Activated CD4-positive, alpha-beta memory T cell treated with anti-CD3 and anti-CD28 coated beads for 36 hours (primary cell): Measurements from ENCODE around the gene PRR5L. TPM values are rescaled to one million over a fixed set of nuclear protein-coding genes. Genes with fewer than 3 reads are reported as not detected.
A peak's percentile ranks its signal among the peaks of the same experiment; 100 is the strongest.

Source experiments
- CTCF ChIA-PET: fragments of 350-600 bp; sonication (Branson Sonifier 250); formaldehyde crosslinking; loops from one replicate; lab custom pipeline; 2021; ENCODE audit warnings: antibody characterized with exemption, inconsistent platforms; lab: Charles Lee
- POLR2A ChIA-PET: fragments of 350-600 bp; sonication (Branson Sonifier 250); formaldehyde crosslinking; loops from one replicate; lab custom pipeline; 2021; ENCODE audit warnings: antibody characterized with exemption; lab: Charles Lee
- DNase-seq: peaks from one replicate; pipeline ENCODE4 v3.0.0-alpha.2; 2020
- H3K27ac Mint-ChIP-seq: one replicate; pipeline ENCODE4 v1.8.0; 2021; ENCODE audit warnings: mixed read lengths
- H3K27me3 Mint-ChIP-seq: one replicate; pipeline ENCODE4 v1.8.0; 2021; ENCODE audit warnings: mixed read lengths
- H3K36me3 Mint-ChIP-seq: one replicate; pipeline ENCODE4 v1.8.0; 2021; ENCODE audit warnings: mixed read lengths
- H3K4me1 Mint-ChIP-seq: one replicate; pipeline ENCODE4 v1.8.0; 2021; ENCODE audit warnings: low read depth, mixed read lengths
- H3K4me3 Mint-ChIP-seq: one replicate; pipeline ENCODE4 v1.8.0; 2021; ENCODE audit warnings: mild to moderate bottlenecking, mixed read lengths
- H3K9me3 Mint-ChIP-seq: one replicate; pipeline ENCODE4 v1.8.0; 2021; ENCODE audit warnings: mixed read lengths
- intact Hi-C: fragments of 100-400 bp; cut with micrococcal nuclease; formaldehyde crosslinking; loops from one replicate; pipeline ENCODE4 v1.15.1; 2023
- total RNA-seq, 2 experiments: library from RNA; stranded (reverse); gene quantifications; one replicate each; pipeline ENCODE4 v1.2.3, GENCODE V29; 2021

Gene PRR5L
- total RNA-seq, 2 experiments from 2014 or later = 42.7 to 43.6 TPM

- ChIA-PET POLR2A (interaction anchor here (0.8 to 1.2 kb wide), 2 partner anchors 15 to 23 kb away, joined by 3 to 5 read pairs; no protein-coding TSS in a partner anchor), CTCF (interaction anchor here (1.4 to 1.6 kb wide), 4 partner anchors 12 to 69 kb away, joined by 3 to 7 read pairs (median 3); no protein-coding TSS in a partner anchor)
- no peaks in the 10 kb centered on the region for H3K36me3 Mint-ChIP-seq
- peak overlapping the region; percentile 39 for H3K27ac Mint-ChIP-seq
- H3K4me1 Mint-ChIP-seq = peaks cover 78% of the 10 kb centered on the region
- no peak for DNase-seq
- peak overlapping the region; percentile 48 for H3K4me3 Mint-ChIP-seq
- intact Hi-C loops = loop anchor here (1.0 kb wide), 1 partner anchor 16 kb away; no protein-coding TSS in a partner anchor
- H3K27me3 Mint-ChIP-seq = peaks cover 2% of the 10 kb centered on the region
- H3K9me3 Mint-ChIP-seq = no peaks in the 10 kb centered on the region
These were observed 64.8 kb downstream of the PRR5L start for GRCh38 chr11:36360826-36361415.

DNA sequence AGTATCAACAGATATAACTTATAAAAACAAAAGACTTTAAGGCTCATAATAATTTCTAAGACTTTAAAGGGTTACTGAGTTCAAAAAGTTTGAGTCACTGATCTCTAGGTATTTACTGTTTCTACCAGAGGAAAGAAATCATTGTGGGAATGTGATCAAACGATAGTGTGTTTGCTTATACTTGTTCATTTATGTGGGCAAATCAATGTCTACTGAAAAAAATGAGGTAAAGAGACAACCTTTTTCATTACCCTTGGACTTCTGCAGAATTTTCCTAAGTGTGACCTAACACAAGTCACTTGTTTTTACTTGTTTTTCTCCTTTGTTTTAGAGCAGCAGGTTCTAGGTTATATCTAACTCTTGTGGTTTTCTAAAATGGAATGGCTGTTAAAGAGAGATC is 65.4 kb downstream of the PRR5L start:
- Mint-ChIP-seq H3K27ac (peak overlapping the region; percentile 78), H3K4me1 (peaks cover 73% of the 10 kb centered on the region), H3K27me3 (peaks cover 2% of the 10 kb centered on the region), H3K9me3 (no peaks in the 10 kb centered on the region), H3K4me3 (peak overlapping the region; percentile 64), H3K36me3 (no peaks in the 10 kb centered on the region)
- CTCF ChIA-PET = interaction anchor here (1.4 to 1.6 kb wide), 4 partner anchors 11 to 69 kb away, joined by 3 to 7 read pairs (median 3); no protein-coding TSS in a partner anchor
- POLR2A ChIA-PET = interaction anchor here (0.8 kb wide), 1 partner anchor 22 kb away, joined by 3 read pairs; no protein-coding TSS in a partner anchor
- intact Hi-C loops = no loop called here
- no peak for DNase-seq

- H3K4me3 Mint-ChIP-seq = peak overlapping the region; percentile 64
- no peak for DNase-seq
- H3K4me1 Mint-ChIP-seq = peaks cover 68% of the 10 kb centered on the region
- intact Hi-C loops = no loop called here
- CTCF ChIA-PET = no interaction called here
- H3K27ac Mint-ChIP-seq = peak overlapping the region; percentile 78
- no peaks in the 10 kb centered on the region for H3K36me3 Mint-ChIP-seq
- no peaks in the 10 kb centered on the region for H3K9me3 Mint-ChIP-seq
- POLR2A ChIA-PET = no interaction called here
- peaks cover 2% of the 10 kb centered on the region for H3K27me3 Mint-ChIP-seq
These were observed 65.9 kb downstream of the PRR5L start for GRCh38 chr11:36361901-36362391.

GRCh38 chr11:36362902-36363301 is 66.8 kb downstream of the PRR5L start:
- H3K36me3 Mint-ChIP-seq = no peaks in the 10 kb centered on the region
- peaks cover 59% of the 10 kb centered on the region for H3K4me1 Mint-ChIP-seq
- ChIA-PET POLR2A (interaction anchor here (0.7 to 1.5 kb wide), 3 partner anchors 10 to 15 kb away, joined by 3 to 4 read pairs (median 4); no protein-coding TSS in a partner anchor), CTCF (interaction anchor here (0.9 to 2.2 kb wide), 3 partner anchors 14 to 89 kb away, joined by 3 to 21 read pairs (median 3); no protein-coding TSS in a partner anchor)
- intact Hi-C loops = no loop called here
- DNase-seq = no peak
- H3K27ac Mint-ChIP-seq = no peak overlapping the region
- peaks cover 2% of the 10 kb centered on the region for H3K27me3 Mint-ChIP-seq
- no peaks in the 10 kb centered on the region for H3K9me3 Mint-ChIP-seq
- peak overlapping the region; percentile 48 for H3K4me3 Mint-ChIP-seq

DNA sequence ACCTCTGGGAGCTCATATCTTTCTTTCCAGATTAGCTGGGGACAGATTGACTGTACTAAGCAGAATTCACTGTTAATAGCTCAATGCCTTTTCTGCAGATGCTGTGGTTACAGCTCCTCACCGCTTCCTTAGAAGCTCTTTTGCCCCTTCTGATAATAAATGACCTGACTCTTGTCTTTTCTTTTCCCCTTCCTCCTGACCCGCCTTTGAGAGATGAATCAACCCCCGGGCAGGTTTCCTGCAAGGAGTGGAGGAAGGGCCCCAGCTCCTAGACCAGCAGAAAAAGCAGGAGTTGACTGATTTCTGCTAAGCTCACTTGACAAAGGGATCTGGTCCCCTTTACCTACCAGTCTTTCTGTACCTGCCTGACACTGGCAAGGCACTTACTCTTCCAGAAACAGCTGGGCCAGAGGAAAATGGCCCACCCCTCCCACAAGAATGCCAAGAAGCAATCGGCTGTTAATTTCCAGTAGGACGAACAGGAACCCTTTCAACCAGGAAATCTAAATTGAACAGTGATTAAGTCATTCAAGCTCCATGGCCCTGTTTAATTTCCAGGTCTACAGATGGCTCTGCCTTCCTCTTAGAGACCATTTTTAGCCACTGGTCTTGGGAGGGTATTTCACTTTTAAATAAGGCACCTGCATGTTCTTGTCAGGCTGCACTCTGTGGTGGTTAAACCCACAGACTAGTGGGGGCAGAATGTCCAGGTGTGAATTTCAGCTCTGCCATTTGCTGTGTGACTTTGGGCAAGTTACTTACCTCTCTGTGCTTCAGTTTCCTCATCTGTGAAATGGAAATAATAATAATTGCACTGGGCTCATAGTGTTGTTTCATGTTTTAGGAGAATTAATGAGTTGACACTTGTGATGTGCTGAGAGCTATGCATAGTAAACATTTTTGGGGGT is 67.5 kb downstream of the PRR5L start:
- Mint-ChIP-seq H3K4me3 (no peak overlapping the region), H3K4me1 (peaks cover 51% of the 10 kb centered on the region), H3K36me3 (no peaks in the 10 kb centered on the region), H3K27me3 (peaks cover 2% of the 10 kb centered on the region), H3K9me3 (no peaks in the 10 kb centered on the region), H3K27ac (peak overlapping the region; percentile 52)
- no peak for DNase-seq
- POLR2A ChIA-PET = interaction anchor here (0.6 to 1.5 kb wide), 4 partner anchors 11 to 78 kb away, joined by 3 to 4 read pairs (median 4); no protein-coding TSS in a partner anchor
- intact Hi-C loops = no loop called here
- CTCF ChIA-PET = interaction anchor here (0.9 to 2.6 kb wide), 7 partner anchors 13 to 129 kb away, joined by 3 to 21 read pairs (median 4); no protein-coding TSS in a partner anchor

- ChIA-PET POLR2A (interaction anchor here (1.1 to 1.5 kb wide), 2 partner anchors 10 kb away, joined by 3 to 4 read pairs; no protein-coding TSS in a partner anchor), CTCF (interaction anchor here (0.8 to 2.6 kb wide), 5 partner anchors 10 to 128 kb away, joined by 3 to 21 read pairs (median 4); no protein-coding TSS in a partner anchor)
- DNase-seq = no peak
- intact Hi-C loops = no loop called here
- Mint-ChIP-seq H3K27me3 (peaks cover 2% of the 10 kb centered on the region), H3K4me1 (peaks cover 44% of the 10 kb centered on the region), H3K36me3 (no peaks in the 10 kb centered on the region), H3K9me3 (no peaks in the 10 kb centered on the region), H3K4me3 (no peak overlapping the region), H3K27ac (peak overlapping the region; percentile 20)
These were observed 68.7 kb downstream of the PRR5L start for GRCh38 chr11:36364551-36365325.

GRCh38 chr11:36365907-36366306 is 69.8 kb downstream of the PRR5L start:
- ChIA-PET CTCF (interaction anchor here (0.8 to 2.6 kb wide), 2 partner anchors 9 to 127 kb away, joined by 3 to 14 read pairs; no protein-coding TSS in a partner anchor), POLR2A (interaction anchor here (0.6 kb wide), 1 partner anchor 10 kb away, joined by 3 read pairs; no protein-coding TSS in a partner anchor)
- no peaks in the 10 kb centered on the region for H3K9me3 Mint-ChIP-seq

GRCh38 chr11:36367806-36368680 is 72.0 kb downstream of the PRR5L start:
- Mint-ChIP-seq H3K9me3 (no peaks in the 10 kb centered on the region), H3K4me1 (peaks cover 17% of the 10 kb centered on the region), H3K36me3 (no peaks in the 10 kb centered on the region), H3K27me3 (peaks cover 8% of the 10 kb centered on the region), H3K27ac (no peak overlapping the region), H3K4me3 (no peak overlapping the region)
- POLR2A ChIA-PET = no interaction called here
- DNase-seq = no peak
- intact Hi-C loops = no loop called here
- CTCF ChIA-PET = no interaction called here

More at GRCh38 chr11:36365907-36366306, 69.8 kb downstream of the PRR5L start:
- peaks cover 2% of the 10 kb centered on the region for H3K27me3 Mint-ChIP-seq
- no peaks in the 10 kb centered on the region for H3K36me3 Mint-ChIP-seq
- intact Hi-C loops = no loop called here
- H3K4me3 Mint-ChIP-seq = no peak overlapping the region
- no peak overlapping the region for H3K27ac Mint-ChIP-seq
- peaks cover 32% of the 10 kb centered on the region for H3K4me1 Mint-ChIP-seq
- DNase-seq = no peak

DNA sequence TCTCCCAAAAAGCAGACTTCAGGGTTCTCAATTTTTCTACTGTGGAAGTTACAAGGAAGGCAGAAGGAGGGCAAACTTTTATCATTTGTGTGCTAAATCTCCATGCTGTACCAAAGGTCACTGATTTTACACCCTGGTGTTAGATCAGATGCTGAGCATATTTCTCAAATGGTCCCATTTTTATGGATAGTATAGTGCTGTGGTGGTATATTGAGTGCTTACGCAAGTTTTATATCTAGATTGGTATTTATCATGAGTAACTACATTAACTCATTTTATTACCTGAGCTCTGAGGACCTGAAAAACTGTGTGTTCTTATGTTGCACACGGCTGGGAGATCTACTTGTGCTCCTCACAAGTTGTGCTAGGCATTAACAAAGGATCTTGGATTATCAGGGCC is 75.1 kb downstream of the PRR5L start:
- Mint-ChIP-seq H3K9me3 (no peaks in the 10 kb centered on the region), H3K27ac (no peak overlapping the region), H3K27me3 (peaks cover 5% of the 10 kb centered on the region), H3K4me1 (peaks cover 10% of the 10 kb centered on the region), H3K36me3 (no peaks in the 10 kb centered on the region), H3K4me3 (no peak overlapping the region)
- intact Hi-C loops = no loop called here
- CTCF ChIA-PET = no interaction called here
- POLR2A ChIA-PET = no interaction called here
- no peak for DNase-seq

DNA sequence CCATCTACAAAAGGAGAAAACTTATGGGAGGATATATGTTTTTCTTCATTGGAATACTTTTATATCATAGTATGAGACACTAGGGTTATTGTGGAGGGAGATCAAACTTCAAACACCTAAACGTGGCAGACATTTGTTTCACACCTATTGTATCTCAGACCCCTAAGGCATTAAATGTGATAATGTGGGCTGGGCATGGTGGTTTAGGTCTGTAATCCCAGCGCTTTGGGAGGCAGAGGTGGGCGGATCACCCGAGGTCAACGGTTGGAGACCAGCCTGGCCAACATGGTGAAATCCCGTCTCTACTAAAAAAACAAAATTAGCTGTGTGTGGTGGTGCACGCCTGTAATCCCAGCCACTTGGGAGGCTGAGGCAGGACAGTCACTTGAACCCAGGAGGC is 75.5 kb downstream of the PRR5L start:
- H3K36me3 Mint-ChIP-seq = no peaks in the 10 kb centered on the region
- intact Hi-C loops = no loop called here
- no peak overlapping the region for H3K4me3 Mint-ChIP-seq

More for the DNA sequence above, 75.5 kb downstream of the PRR5L start:
- no peaks in the 10 kb centered on the region for H3K9me3 Mint-ChIP-seq
- CTCF ChIA-PET = no interaction called here
- DNase-seq = no peak
- H3K27ac Mint-ChIP-seq = no peak overlapping the region
- peaks cover 7% of the 10 kb centered on the region for H3K27me3 Mint-ChIP-seq
- POLR2A ChIA-PET = interaction anchor here (1.4 kb wide), 1 partner anchor 10 kb away, joined by 3 read pairs; no protein-coding TSS in a partner anchor
- peaks cover 10% of the 10 kb centered on the region for H3K4me1 Mint-ChIP-seq
